ENCODE data around the gene TECTA.

The TECTA gene

GRCh38 chr11:121090145-121090721 lies 10.8 kb upstream of the TECTA start:
- Histone ChIP-seq H3K4me1 (ENCODE audit: control insufficient read depth in 1 of 2, insufficient read depth in 2 of 2, low read length in 2 of 2) (peaks cover 5 to 8% of the 10 kb centered on the region in 2 donors), H3K27me3 (ENCODE audit: control insufficient read depth in 1 of 2, insufficient read depth in 2 of 2, low read length in 2 of 2) (no peaks in the 10 kb centered on the region), H3K4me3 (ENCODE audit: low read depth in 1 of 2, low read length in 2 of 2) (no peak overlapping the region), H3K27ac (ENCODE audit: low read depth, low read length) (no peak overlapping the region), H3K9me3 (ENCODE audit: control insufficient read depth in 1 of 2, low read length in 2 of 2) (no peaks in the 10 kb centered on the region), H3K9ac (ENCODE audit: low read depth in 1 of 2, low read length in 2 of 2) (no peak overlapping the region), H3K36me3 (ENCODE audit: control insufficient read depth in 1 of 2, insufficient read depth in 2 of 2, low read length in 2 of 2) (peaks cover 0 to 16% of the 10 kb centered on the region in 2 donors)

GRCh38 chr11:121091492-121092152 lies 9.4 kb upstream of the TECTA start:
- no peaks in the 10 kb centered on the region for H3K9me3 ChIP-seq (ENCODE audit: control insufficient read depth in 1 of 2, low read length in 2 of 2)
- H3K4me1 ChIP-seq (ENCODE audit: control insufficient read depth in 1 of 2, insufficient read depth in 2 of 2, low read length in 2 of 2): peaks cover 5 to 8% of the 10 kb centered on the region in 2 donors
- no peaks in the 10 kb centered on the region for H3K27me3 ChIP-seq (ENCODE audit: control insufficient read depth in 1 of 2, insufficient read depth in 2 of 2, low read length in 2 of 2)
- H3K9ac ChIP-seq (ENCODE audit: low read depth in 1 of 2, low read length in 2 of 2): no peak overlapping the region
- H3K27ac ChIP-seq (ENCODE audit: low read depth, low read length): no peak overlapping the region
- no peak overlapping the region for H3K4me3 ChIP-seq (ENCODE audit: low read depth in 1 of 2, low read length in 2 of 2)
- peaks cover 0 to 16% of the 10 kb centered on the region in 2 donors for H3K36me3 ChIP-seq (ENCODE audit: control insufficient read depth in 1 of 2, insufficient read depth in 2 of 2, low read length in 2 of 2)

GRCh38 chr11:121095561-121095960 lies 5.5 kb upstream of the TECTA start:
- Histone ChIP-seq H3K4me1 (ENCODE audit: control insufficient read depth in 1 of 2, insufficient read depth in 2 of 2, low read length in 2 of 2) (peaks cover 5 to 8% of the 10 kb centered on the region in 2 donors), H3K4me3 (ENCODE audit: low read depth in 1 of 2, low read length in 2 of 2) (no peak overlapping the region)

GRCh38 chr11:121099364-121099763 lies 1.7 kb upstream of the TECTA start:
- Histone ChIP-seq H3K9me3 (ENCODE audit: control insufficient read depth in 1 of 2, low read length in 2 of 2) (no peaks in the 10 kb centered on the region), H3K27me3 (ENCODE audit: control insufficient read depth in 1 of 2, insufficient read depth in 2 of 2, low read length in 2 of 2) (no peaks in the 10 kb centered on the region), H3K27ac (ENCODE audit: low read depth, low read length) (no peak overlapping the region), H3K36me3 (ENCODE audit: control insufficient read depth in 1 of 2, insufficient read depth in 2 of 2, low read length in 2 of 2) (no peaks in the 10 kb centered on the region), H3K4me3 (ENCODE audit: low read depth in 1 of 2, low read length in 2 of 2) (no peak overlapping the region), H3K9ac (ENCODE audit: low read depth in 1 of 2, low read length in 2 of 2) (no peak overlapping the region), H3K4me1 (ENCODE audit: control insufficient read depth in 1 of 2, insufficient read depth in 2 of 2, low read length in 2 of 2) (no peaks in the 10 kb centered on the region)

More at GRCh38 chr11:121095561-121095960, 5.5 kb upstream of the TECTA start:
- no peaks in the 10 kb centered on the region for H3K36me3 ChIP-seq (ENCODE audit: control insufficient read depth in 1 of 2, insufficient read depth in 2 of 2, low read length in 2 of 2)
- no peaks in the 10 kb centered on the region for H3K27me3 ChIP-seq (ENCODE audit: control insufficient read depth in 1 of 2, insufficient read depth in 2 of 2, low read length in 2 of 2)
- H3K9ac ChIP-seq (ENCODE audit: low read depth in 1 of 2, low read length in 2 of 2): no peak overlapping the region
- no peaks in the 10 kb centered on the region for H3K9me3 ChIP-seq (ENCODE audit: control insufficient read depth in 1 of 2, low read length in 2 of 2)
- no peak overlapping the region for H3K27ac ChIP-seq (ENCODE audit: low read depth, low read length)

DNA sequence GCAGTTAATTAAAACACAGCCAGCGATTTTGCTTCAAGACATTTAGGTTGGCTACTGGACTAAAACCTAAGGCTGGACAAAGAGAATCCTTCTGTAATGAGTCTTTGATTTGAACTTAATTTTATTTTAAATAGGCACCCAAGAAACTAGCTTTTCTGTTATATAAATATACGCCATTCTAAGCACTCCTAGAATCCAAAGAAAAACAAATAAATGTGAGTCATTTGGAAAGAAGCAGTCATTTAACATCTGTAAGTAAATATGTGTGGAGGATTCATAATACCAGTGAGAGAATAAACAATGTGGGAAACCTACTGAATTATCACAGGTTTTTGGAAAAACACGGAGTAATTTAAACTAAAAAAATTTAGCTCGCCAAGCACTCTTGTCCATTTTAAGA lies 1.2 kb upstream of the TECTA start:
- H3K36me3 ChIP-seq (ENCODE audit: control insufficient read depth in 1 of 2, insufficient read depth in 2 of 2, low read length in 2 of 2): no peaks in the 10 kb centered on the region
- no peaks in the 10 kb centered on the region for H3K9me3 ChIP-seq (ENCODE audit: control insufficient read depth in 1 of 2, low read length in 2 of 2)
- no peak overlapping the region for H3K9ac ChIP-seq (ENCODE audit: low read depth in 1 of 2, low read length in 2 of 2)
- no peak overlapping the region for H3K27ac ChIP-seq (ENCODE audit: low read depth, low read length)
- H3K4me3 ChIP-seq (ENCODE audit: low read depth in 1 of 2, low read length in 2 of 2): no peak overlapping the region
- H3K4me1 ChIP-seq (ENCODE audit: control insufficient read depth in 1 of 2, insufficient read depth in 2 of 2, low read length in 2 of 2): peaks cover 0 to 2% of the 10 kb centered on the region in 2 donors
- no peaks in the 10 kb centered on the region for H3K27me3 ChIP-seq (ENCODE audit: control insufficient read depth in 1 of 2, insufficient read depth in 2 of 2, low read length in 2 of 2)

DNA sequence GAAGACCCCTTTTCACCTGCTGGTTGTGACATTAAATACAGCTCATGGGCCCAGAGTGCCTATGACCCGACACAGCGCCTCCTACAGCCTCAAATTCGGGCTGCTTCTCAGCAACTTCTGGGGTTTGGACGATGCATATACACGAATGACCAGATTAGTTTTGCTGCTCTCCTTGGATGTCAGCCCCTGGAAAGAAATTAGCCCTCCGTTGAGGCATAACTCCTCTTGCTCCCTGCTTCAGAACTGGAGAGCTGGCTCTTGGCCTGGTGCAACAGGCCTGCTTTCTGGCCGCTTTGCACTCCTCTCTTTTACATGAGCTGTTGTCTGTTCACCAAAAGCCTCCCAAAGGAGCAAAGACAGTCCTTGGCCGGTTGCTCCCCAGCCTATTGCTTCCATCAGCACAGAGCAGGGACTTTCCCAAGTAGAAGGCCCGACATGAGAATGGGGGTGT lies 3.3 kb downstream of the TECTA start:
- no peaks in the 10 kb centered on the region for H3K9me3 ChIP-seq (ENCODE audit: control insufficient read depth in 1 of 2, low read length in 2 of 2)
- H3K27ac ChIP-seq (ENCODE audit: low read depth, low read length): no peak overlapping the region
- no peaks in the 10 kb centered on the region for H3K27me3 ChIP-seq (ENCODE audit: control insufficient read depth in 1 of 2, insufficient read depth in 2 of 2, low read length in 2 of 2)
- H3K4me3 ChIP-seq (ENCODE audit: low read depth in 1 of 2, low read length in 2 of 2): no peak overlapping the region
- H3K4me1 ChIP-seq (ENCODE audit: control insufficient read depth in 1 of 2, insufficient read depth in 2 of 2, low read length in 2 of 2): peaks cover 4 to 7% of the 10 kb centered on the region in 2 donors
- no peak overlapping the region for H3K9ac ChIP-seq (ENCODE audit: low read depth in 1 of 2, low read length in 2 of 2)
- no peaks in the 10 kb centered on the region for H3K36me3 ChIP-seq (ENCODE audit: control insufficient read depth in 1 of 2, insufficient read depth in 2 of 2, low read length in 2 of 2)

DNA sequence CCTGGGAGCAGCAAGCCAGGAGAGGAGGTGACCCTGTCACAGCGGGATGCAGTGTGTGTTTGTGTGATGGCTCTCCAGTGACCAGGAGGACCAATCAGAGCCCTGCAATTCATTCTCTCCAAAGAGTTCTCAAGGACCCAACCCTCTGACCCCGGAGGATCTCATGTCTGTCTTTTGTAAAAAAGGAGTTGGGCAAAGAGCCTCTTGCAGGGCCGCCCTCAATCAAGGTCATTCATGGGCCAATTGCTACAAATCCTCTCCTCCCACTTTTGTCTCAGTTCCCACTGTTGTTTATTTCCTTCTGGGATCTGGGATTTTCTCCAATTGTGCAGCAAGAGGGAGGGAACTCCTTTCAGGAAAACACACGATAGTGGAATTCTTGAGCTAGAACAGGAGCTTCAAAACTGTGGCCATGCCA lies 4.0 kb downstream of the TECTA start:
- Histone ChIP-seq H3K4me1 (ENCODE audit: control insufficient read depth in 1 of 2, insufficient read depth in 2 of 2, low read length in 2 of 2) (peaks cover 4 to 7% of the 10 kb centered on the region in 2 donors), H3K9ac (ENCODE audit: low read depth in 1 of 2, low read length in 2 of 2) (no peak overlapping the region), H3K4me3 (ENCODE audit: low read depth in 1 of 2, low read length in 2 of 2) (no peak overlapping the region), H3K27ac (ENCODE audit: low read depth, low read length) (no peak overlapping the region), H3K9me3 (ENCODE audit: control insufficient read depth in 1 of 2, low read length in 2 of 2) (no peaks in the 10 kb centered on the region), H3K27me3 (ENCODE audit: control insufficient read depth in 1 of 2, insufficient read depth in 2 of 2, low read length in 2 of 2) (no peaks in the 10 kb centered on the region), H3K36me3 (ENCODE audit: control insufficient read depth in 1 of 2, insufficient read depth in 2 of 2, low read length in 2 of 2) (no peaks in the 10 kb centered on the region)

GRCh38 chr11:121105481-121106195 lies 4.6 kb downstream of the TECTA start:
- H3K9me3 ChIP-seq (ENCODE audit: control insufficient read depth in 1 of 2, low read length in 2 of 2): no peaks in the 10 kb centered on the region
- no peak overlapping the region for H3K27ac ChIP-seq (ENCODE audit: low read depth, low read length)
- H3K4me3 ChIP-seq (ENCODE audit: low read depth in 1 of 2, low read length in 2 of 2): no peak overlapping the region
- H3K36me3 ChIP-seq (ENCODE audit: control insufficient read depth in 1 of 2, insufficient read depth in 2 of 2, low read length in 2 of 2): no peaks in the 10 kb centered on the region
- no peaks in the 10 kb centered on the region for H3K27me3 ChIP-seq (ENCODE audit: control insufficient read depth in 1 of 2, insufficient read depth in 2 of 2, low read length in 2 of 2)
- no peak overlapping the region for H3K9ac ChIP-seq (ENCODE audit: low read depth in 1 of 2, low read length in 2 of 2)
- peaks cover 4 to 7% of the 10 kb centered on the region in 2 donors for H3K4me1 ChIP-seq (ENCODE audit: control insufficient read depth in 1 of 2, insufficient read depth in 2 of 2, low read length in 2 of 2)

DNA sequence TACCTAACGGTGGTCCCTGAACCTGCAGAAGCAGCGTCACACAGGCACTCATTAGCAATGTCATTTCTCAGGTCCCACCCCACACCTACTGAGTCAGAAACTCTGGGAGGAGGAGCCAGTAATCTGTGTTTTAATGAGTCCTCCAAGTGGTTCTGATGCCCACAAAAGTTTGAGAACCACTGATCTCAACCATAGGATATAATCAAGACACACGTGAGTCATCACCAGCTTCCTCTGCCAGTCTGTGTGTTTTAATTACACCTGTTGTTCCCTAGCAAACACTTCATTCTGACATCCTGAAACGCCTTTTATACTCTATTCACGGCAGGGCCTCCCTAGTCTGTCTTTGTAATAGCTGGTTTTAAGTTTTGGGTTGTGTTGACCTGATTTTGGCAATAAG lies 5.8 kb downstream of the TECTA start:
- H3K27ac ChIP-seq (ENCODE audit: low read depth, low read length): no peak overlapping the region
- no peak overlapping the region for H3K4me3 ChIP-seq (ENCODE audit: low read depth in 1 of 2, low read length in 2 of 2)
- no peaks in the 10 kb centered on the region for H3K36me3 ChIP-seq (ENCODE audit: control insufficient read depth in 1 of 2, insufficient read depth in 2 of 2, low read length in 2 of 2)
- H3K4me1 ChIP-seq (ENCODE audit: control insufficient read depth in 1 of 2, insufficient read depth in 2 of 2, low read length in 2 of 2): peaks cover 4 to 12% of the 10 kb centered on the region in 2 donors
- no peaks in the 10 kb centered on the region for H3K9me3 ChIP-seq (ENCODE audit: control insufficient read depth in 1 of 2, low read length in 2 of 2)
- H3K9ac ChIP-seq (ENCODE audit: low read depth in 1 of 2, low read length in 2 of 2): no peak overlapping the region
- H3K27me3 ChIP-seq (ENCODE audit: control insufficient read depth in 1 of 2, insufficient read depth in 2 of 2, low read length in 2 of 2): no peaks in the 10 kb centered on the region

- peaks cover 4 to 13% of the 10 kb centered on the region in 2 donors for H3K4me1 ChIP-seq (ENCODE audit: control insufficient read depth in 1 of 2, insufficient read depth in 2 of 2, low read length in 2 of 2)
- no peak overlapping the region for H3K9ac ChIP-seq (ENCODE audit: low read depth in 1 of 2, low read length in 2 of 2)
- H3K36me3 ChIP-seq (ENCODE audit: control insufficient read depth in 1 of 2, insufficient read depth in 2 of 2, low read length in 2 of 2): no peaks in the 10 kb centered on the region
- no peaks in the 10 kb centered on the region for H3K27me3 ChIP-seq (ENCODE audit: control insufficient read depth in 1 of 2, insufficient read depth in 2 of 2, low read length in 2 of 2)
- no peaks in the 10 kb centered on the region for H3K9me3 ChIP-seq (ENCODE audit: control insufficient read depth in 1 of 2, low read length in 2 of 2)
- H3K4me3 ChIP-seq (ENCODE audit: low read depth in 1 of 2, low read length in 2 of 2): no peak overlapping the region
- no peak overlapping the region for H3K27ac ChIP-seq (ENCODE audit: low read depth, low read length)
These were observed 7.4 kb downstream of the TECTA start for GRCh38 chr11:121108413-121108812.
